ENCODE data around the gene CAND1. TPM values are rescaled to one million over a fixed set of nuclear protein-coding genes. Genes with fewer than 3 reads are reported as not detected.

Gene CAND1
- total and polyA plus RNA-seq, 12 donors: 10.2 to 57.2 (median 35.4) TPM

DNA sequence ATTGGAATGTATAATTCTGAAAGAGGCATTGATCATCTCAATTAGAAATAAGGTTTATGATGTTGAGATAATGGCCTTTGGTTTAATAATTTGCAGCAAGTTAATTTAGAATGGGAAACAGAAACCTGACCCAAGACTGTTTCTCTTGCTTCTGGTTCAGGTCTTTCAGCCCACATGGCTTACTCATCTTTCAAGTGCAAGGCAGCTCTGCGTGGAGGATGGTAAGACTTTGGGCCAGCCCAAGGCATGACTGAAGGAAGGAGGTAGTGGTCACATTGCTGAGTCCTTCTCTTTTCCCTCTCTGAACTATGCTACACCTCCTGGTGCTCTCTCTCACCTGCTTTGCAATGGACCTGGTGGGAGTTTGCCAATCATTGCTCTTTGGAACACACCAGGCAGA lies 98.7 kb downstream of the CAND1 start:
- ATAC-seq (no peak), DNase-seq (no peak)
- Histone ChIP-seq H3K36me3 (no peaks in the 10 kb centered on the region), H3K27me3 (no peaks in the 10 kb centered on the region), H3K9me3 (peaks cover 0 to 7% (median 0%) of the 10 kb centered on the region in 11 donors), H3K4me3 (no peak overlapping the region), H3K27ac (no peak overlapping the region), H3K4me1 (peaks cover 0 to 5% (median 0%) of the 10 kb centered on the region in 9 donors)
- WGBS, 2 donors: 85 to 93% methylated on average over 1 of the region's 1 CpG
- TF ChIP-seq, protein P1, sequence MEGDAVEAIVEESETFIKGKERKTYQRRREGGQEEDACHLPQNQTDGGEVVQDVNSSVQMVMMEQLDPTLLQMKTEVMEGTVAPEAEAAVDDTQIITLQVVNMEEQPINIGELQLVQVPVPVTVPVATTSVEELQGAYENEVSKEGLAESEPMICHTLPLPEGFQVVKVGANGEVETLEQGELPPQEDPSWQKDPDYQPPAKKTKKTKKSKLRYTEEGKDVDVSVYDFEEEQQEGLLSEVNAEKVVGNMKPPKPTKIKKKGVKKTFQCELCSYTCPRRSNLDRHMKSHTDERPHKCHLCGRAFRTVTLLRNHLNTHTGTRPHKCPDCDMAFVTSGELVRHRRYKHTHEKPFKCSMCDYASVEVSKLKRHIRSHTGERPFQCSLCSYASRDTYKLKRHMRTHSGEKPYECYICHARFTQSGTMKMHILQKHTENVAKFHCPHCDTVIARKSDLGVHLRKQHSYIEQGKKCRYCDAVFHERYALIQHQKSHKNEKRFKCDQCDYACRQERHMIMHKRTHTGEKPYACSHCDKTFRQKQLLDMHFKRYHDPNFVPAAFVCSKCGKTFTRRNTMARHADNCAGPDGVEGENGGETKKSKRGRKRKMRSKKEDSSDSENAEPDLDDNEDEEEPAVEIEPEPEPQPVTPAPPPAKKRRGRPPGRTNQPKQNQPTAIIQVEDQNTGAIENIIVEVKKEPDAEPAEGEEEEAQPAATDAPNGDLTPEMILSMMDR (IDR thresholded peaks at IDR 0.05): no peak
- intact Hi-C loops (cut with DNase I): no loop called here
